GM23248 (cell line): ENCODE data around the gene CAPN8. TPM values are rescaled to one million over a fixed set of nuclear protein-coding genes. Genes with fewer than 3 reads are reported as not detected.

Source experiments
- DNase-seq: peaks from one replicate; pipeline ENCODE4 v3.0.0-alpha.2; 2015
- H2AFZ ChIP-seq: fragments of 200-600 bp; sonication (generic); 2 replicates; pipeline ENCODE4 v1.6.1; 2016; ENCODE audit warnings: antibody characterized with exemption
- H3F3A ChIP-seq: fragments of 200-600 bp; sonication (generic); 2 replicates; pipeline ENCODE4 v1.6.1; 2016; ENCODE audit warnings: mild to moderate bottlenecking, antibody characterized with exemption, mixed run types; ENCODE audit not compliant: insufficient read depth
- H3K27ac ChIP-seq: fragments of 200-600 bp; sonication (generic); 2 replicates; pipeline ENCODE4 v1.5.1; 2016; ENCODE audit warnings: mild to moderate bottlenecking
- H3K27me3 ChIP-seq: fragments of 200-600 bp; sonication (generic); replicated peaks from 2 replicates; pipeline ENCODE4 v1.6.1; 2016; ENCODE audit warnings: mild to moderate bottlenecking; ENCODE audit not compliant: insufficient read depth
- H3K36me3 ChIP-seq: fragments of 200-600 bp; sonication (generic); 2 replicates; pipeline ENCODE4 v1.6.1; 2016; ENCODE audit warnings: low read depth, mild to moderate bottlenecking
- H3K4me1 ChIP-seq: fragments of 200-600 bp; sonication (generic); 2 replicates; pipeline ENCODE4 v1.6.1; 2016; ENCODE audit warnings: mild to moderate bottlenecking; ENCODE audit not compliant: insufficient read depth
- H3K4me2 ChIP-seq: fragments of 200-600 bp; sonication (generic); one replicate; pipeline ENCODE4 v1.6.1; 2016; ENCODE audit warnings: mild to moderate bottlenecking; ENCODE audit not compliant: unreplicated experiment
- H3K4me3 ChIP-seq: fragments of 200-600 bp; sonication (generic); 2 replicates; pipeline ENCODE4 v1.5.1; 2016; ENCODE audit warnings: mild to moderate bottlenecking
- H3K79me2 ChIP-seq: fragments of 200-600 bp; sonication (generic); 2 replicates; pipeline ENCODE4 v1.6.1; 2016; ENCODE audit warnings: mild to moderate bottlenecking; ENCODE audit not compliant: insufficient read depth
- H3K9ac ChIP-seq: fragments of 200-600 bp; sonication (generic); 2 replicates; pipeline ENCODE4 v1.6.1; 2016; ENCODE audit warnings: mild to moderate bottlenecking
- H3K9me2 ChIP-seq: fragments of 200-600 bp; sonication (generic); 2 replicates; pipeline ENCODE4 v1.6.1; 2016; ENCODE audit warnings: mixed run types, mild to moderate bottlenecking, moderate library complexity; ENCODE audit not compliant: insufficient read depth
- H3K9me3 ChIP-seq: fragments of 200-600 bp; sonication (generic); one replicate; pipeline ENCODE4 v1.6.1; 2017; ENCODE audit warnings: low read depth
- H4K20me1 ChIP-seq: fragments of 200-600 bp; sonication (generic); 2 replicates; pipeline ENCODE4 v1.6.0; 2016; ENCODE audit not compliant: insufficient read depth
- EZH2 ChIP-seq: fragments of 200-600 bp; sonication (generic); IDR thresholded peaks from 2 replicates; pipeline ENCODE4 v1.6.1; 2018; ENCODE audit warnings: antibody characterized with exemption, mild to moderate bottlenecking; ENCODE audit not compliant: insufficient read depth, poor library complexity, severe bottlenecking
- EZH2phosphoT487 ChIP-seq: fragments of 200-600 bp; sonication (generic); IDR thresholded peaks from 2 replicates; pipeline ENCODE4 v1.6.1; 2018; ENCODE audit warnings: antibody characterized with exemption, moderate library complexity, mild to moderate bottlenecking, low read depth; ENCODE audit not compliant: insufficient read depth
- WGBS, 2 experiments: methylation state at CpG; one replicate each; pipeline ENCODE4 v1.1.6; 2015 to 2017; ENCODE audit warnings: low lambda C conversion rate in 2 of 2, low coverage in 1 of 2; ENCODE audit errors: missing lambda C conversion rate in 2 of 2; 5-methylcytosine and 5-hydroxymethylcytosine counted together
- in situ Hi-C: fragments of 300-500 bp; cut with MboI; formaldehyde crosslinking; loops from 2 replicates; pipeline ENCODE4 v1.15.0; 2020
- polyA plus RNA-seq: library from polyadenylated mRNA; unstranded; fragments of >200 nt; fragmentation: Nextera tagmentation; extraction: Ambion mirVana; gene quantifications from 2 replicates; pipeline ENCODE4 v1.2.1, GENCODE V29; 2016
- total RNA-seq: library from RNA; depleted of rRNA; stranded (reverse); fragments of >200 nt; shearing (Covaris generic); gene quantifications from 2 replicates; pipeline ENCODE4 v1.2.3, GENCODE V29; 2014

Gene CAPN8
- total and polyA plus RNA-seq, 2 experiments from 2014 or later, result not detected

GRCh38 chr1:223670458-223671159 is 5.1 kb upstream of the CAPN8 start:
- no peaks in the 10 kb centered on the region for H3K4me1 ChIP-seq
- no peaks in the 10 kb centered on the region for H3K9me2 ChIP-seq
- in situ Hi-C loops, result no loop called here
- no peaks in the 10 kb centered on the region for H3K27me3 ChIP-seq
- H3K4me2 ChIP-seq, result no peak overlapping the region
- no peaks in the 10 kb centered on the region for H3K79me2 ChIP-seq
- no peaks in the 10 kb centered on the region for H3K9me3 ChIP-seq
- H3K27ac ChIP-seq, result no peak overlapping the region
- no peaks in the 10 kb centered on the region for H3F3A ChIP-seq
- 41 to 42% methylated on average over 7 of the region's 7 CpGs for WGBS, 2 experiments
- H2AFZ ChIP-seq, result no peak overlapping the region
- H3K9ac ChIP-seq, result no peak overlapping the region
- H4K20me1 ChIP-seq, result no peaks in the 10 kb centered on the region
- H3K36me3 ChIP-seq, result no peaks in the 10 kb centered on the region
- no peak for TF ChIP-seq EZH2phosphoT487
- no peak overlapping the region for H3K4me3 ChIP-seq
- DNase-seq, result peak; percentile 68

- H4K20me1 ChIP-seq, result no peaks in the 10 kb centered on the region
- no peaks in the 10 kb centered on the region; the same call in 1 of the 2 replicates for H3K27me3 ChIP-seq
- H3F3A ChIP-seq, result no peaks in the 10 kb centered on the region
- no peak overlapping the region for H2AFZ ChIP-seq
- TF ChIP-seq EZH2phosphoT487 (no peak), EZH2 (no peak)
- in situ Hi-C loops, result no loop called here
- no peaks in the 10 kb centered on the region for H3K9me3 ChIP-seq
- no peak overlapping the region for H3K9ac ChIP-seq
- no peak overlapping the region for H3K4me2 ChIP-seq
- WGBS, 2 experiments, result 61 to 66% methylated on average over 6 of the region's 6 CpGs
- no peaks in the 10 kb centered on the region for H3K36me3 ChIP-seq
- H3K4me3 ChIP-seq, result no peak overlapping the region
- no peaks in the 10 kb centered on the region for H3K9me2 ChIP-seq
- no peak overlapping the region for H3K27ac ChIP-seq
- H3K79me2 ChIP-seq, result no peaks in the 10 kb centered on the region
- no peak for DNase-seq
- H3K4me1 ChIP-seq, result no peaks in the 10 kb centered on the region
Observed at GRCh38 chr1:223669003-223669795, 3.7 kb upstream of the CAPN8 start.

GRCh38 chr1:223667484-223668182 is 2.1 kb upstream of the CAPN8 start:
- Histone ChIP-seq H3K27ac (no peak overlapping the region), H3K79me2 (no peaks in the 10 kb centered on the region), H4K20me1 (no peaks in the 10 kb centered on the region), H3K4me1 (no peaks in the 10 kb centered on the region), H2AFZ (no peak overlapping the region), H3K4me2 (no peak overlapping the region), H3K9me3 (no peaks in the 10 kb centered on the region), H3K27me3 (peaks cover 10% of the 10 kb centered on the region), H3K4me3 (no peak overlapping the region), H3K9ac (no peak overlapping the region), H3K36me3 (no peaks in the 10 kb centered on the region), H3K9me2 (no peaks in the 10 kb centered on the region), H3F3A (no peaks in the 10 kb centered on the region)
- TF ChIP-seq EZH2, result no peak
- TF ChIP-seq EZH2phosphoT487, result no peak
- in situ Hi-C loops, result no loop called here
- DNase-seq, result peak; percentile 38
- 92 to 94% methylated on average over 3 of the region's 3 CpGs for WGBS, 2 experiments

GRCh38 chr1:223664106-223664505 is 1.4 kb downstream of the CAPN8 start:
- in situ Hi-C loops, result no loop called here
- Histone ChIP-seq H3K4me1 (no peaks in the 10 kb centered on the region), H3K79me2 (no peaks in the 10 kb centered on the region), H3F3A (no peaks in the 10 kb centered on the region), H3K4me3 (no peak overlapping the region), H3K9ac (no peak overlapping the region), H2AFZ (no peak overlapping the region), H3K4me2 (no peak overlapping the region), H3K9me2 (no peaks in the 10 kb centered on the region), H3K27ac (no peak overlapping the region), H3K9me3 (no peaks in the 10 kb centered on the region), H3K36me3 (no peaks in the 10 kb centered on the region), H3K27me3 (peaks cover 25% of the 10 kb centered on the region), H4K20me1 (no peaks in the 10 kb centered on the region)
- 56 to 62% methylated on average over 5 of the region's 5 CpGs for WGBS, 2 experiments
- TF ChIP-seq EZH2phosphoT487 (no peak), EZH2 (no peak)
- DNase-seq, result no peak
